Upper lobe of right lung (tissue), 1 donor: Measurements from ENCODE around the gene CBR4. TPM values are rescaled to one million over a fixed set of nuclear protein-coding genes. Genes with fewer than 3 reads are reported as not detected.

Experiments
- ATAC-seq: fragments of 200-7000 bp; cut with Tn5 transposase; one replicate; pipeline ENCODE4 v1.9.1; 2020; ENCODE audit warnings: mild to moderate bottlenecking, moderate library complexity
- DNase-seq: peaks from one replicate; pipeline ENCODE4 v3.0.0-alpha.2; 2020
- H3K27ac ChIP-seq: fragments of 200-600 bp; one replicate; pipeline ENCODE4 v1.8.0; 2022
- H3K27me3 ChIP-seq: fragments of 200-600 bp; one replicate; pipeline ENCODE4 v1.8.0; 2022; ENCODE audit warnings: mild to moderate bottlenecking
- H3K36me3 ChIP-seq: fragments of 200-600 bp; one replicate; pipeline ENCODE4 v1.8.0; 2022
- H3K4me1 ChIP-seq: fragments of 200-600 bp; one replicate; pipeline ENCODE4 v1.8.0; 2022
- H3K4me3 ChIP-seq: fragments of 200-600 bp; one replicate; pipeline ENCODE4 v1.8.0; 2022; ENCODE audit warnings: mild to moderate bottlenecking
- H3K9me3 ChIP-seq: fragments of 200-600 bp; one replicate; pipeline ENCODE4 v1.8.0; 2022
- intact Hi-C: fragments of 100-400 bp; cut with DNase I; formaldehyde crosslinking; loops from one replicate; pipeline ENCODE4 v1.11.0; 2022
- long read RNA-seq: library from polyadenylated mRNA; unstranded; transcript quantifications from one replicate; pipeline ENCODE4 v2.0.0, GENCODE V29; 2021
- total RNA-seq: library from RNA; stranded (reverse); fragmentation: NEBNext Ultra II Directional; extraction: Animal tissue kit (Norgen Biotek cat#: 25700); gene quantifications from one replicate; pipeline ENCODE4 v1.2.1, GENCODE V29; 2021
- TF ChIP-seq, protein P1 (sequence below): fragments of 200-600 bp; IDR thresholded peaks from one replicate; pipeline ENCODE4 v1.8.0; 2022; ENCODE audit warnings: antibody characterized with exemption
- donor health status: DM: no; HTN: yes; CAD: no; lungs with severe emphysema.

Gene CBR4
- total RNA-seq: 13.6 TPM
- long read RNA-seq, partial matches to known transcripts: 0 of 20 reads
- long read RNA-seq, other reads (novel, unspliced or antisense): 16 of 20 reads

DNA sequence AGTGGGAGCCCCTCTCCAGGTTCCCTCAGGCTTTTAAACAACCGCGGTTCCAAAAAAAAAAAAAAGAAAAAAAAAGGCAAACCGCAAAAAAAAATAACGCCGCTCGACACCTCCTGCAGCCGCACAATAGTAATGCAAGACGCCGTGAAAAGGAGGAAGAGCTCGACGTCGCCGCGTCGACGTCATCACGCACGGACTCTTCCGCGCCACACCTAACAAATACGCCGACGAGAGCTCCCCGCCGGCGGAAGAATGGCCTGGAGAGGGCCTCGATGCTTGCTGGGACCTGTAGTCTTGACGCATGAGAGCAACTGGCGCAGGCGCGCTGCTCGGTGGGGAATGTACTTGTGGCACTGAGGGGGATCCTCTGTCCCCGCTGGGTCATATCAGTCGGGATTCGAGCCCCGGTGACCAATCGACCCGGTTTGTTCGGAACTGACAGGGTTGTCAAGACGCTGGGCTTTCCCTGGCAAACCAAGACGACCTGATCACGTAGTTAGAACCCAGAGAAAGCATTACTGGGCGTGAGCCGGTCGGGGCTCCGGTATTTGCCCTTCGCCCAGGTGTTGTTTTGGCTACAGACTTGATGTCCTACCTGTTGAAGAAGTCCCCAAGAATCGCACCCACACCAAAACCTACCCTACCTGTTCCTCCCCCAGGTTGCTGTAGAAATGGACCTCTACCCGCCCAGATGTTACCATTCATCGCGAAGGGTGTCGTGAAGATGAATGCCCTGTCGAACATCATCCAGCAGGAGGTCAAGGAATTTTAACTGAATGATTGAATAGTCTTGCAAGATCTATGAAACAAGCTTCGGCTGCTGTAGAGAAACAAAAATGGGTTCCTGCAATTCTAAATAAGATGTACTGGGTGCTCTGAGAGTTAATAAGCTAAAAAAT is at the start of gene CBR4:
CBR4 (minus strand) TSS at position 131 of the 899 bp plus-strand sequence. CDS start 166 bp downstream, outside the sequence.
- TF ChIP-seq, protein P1, sequence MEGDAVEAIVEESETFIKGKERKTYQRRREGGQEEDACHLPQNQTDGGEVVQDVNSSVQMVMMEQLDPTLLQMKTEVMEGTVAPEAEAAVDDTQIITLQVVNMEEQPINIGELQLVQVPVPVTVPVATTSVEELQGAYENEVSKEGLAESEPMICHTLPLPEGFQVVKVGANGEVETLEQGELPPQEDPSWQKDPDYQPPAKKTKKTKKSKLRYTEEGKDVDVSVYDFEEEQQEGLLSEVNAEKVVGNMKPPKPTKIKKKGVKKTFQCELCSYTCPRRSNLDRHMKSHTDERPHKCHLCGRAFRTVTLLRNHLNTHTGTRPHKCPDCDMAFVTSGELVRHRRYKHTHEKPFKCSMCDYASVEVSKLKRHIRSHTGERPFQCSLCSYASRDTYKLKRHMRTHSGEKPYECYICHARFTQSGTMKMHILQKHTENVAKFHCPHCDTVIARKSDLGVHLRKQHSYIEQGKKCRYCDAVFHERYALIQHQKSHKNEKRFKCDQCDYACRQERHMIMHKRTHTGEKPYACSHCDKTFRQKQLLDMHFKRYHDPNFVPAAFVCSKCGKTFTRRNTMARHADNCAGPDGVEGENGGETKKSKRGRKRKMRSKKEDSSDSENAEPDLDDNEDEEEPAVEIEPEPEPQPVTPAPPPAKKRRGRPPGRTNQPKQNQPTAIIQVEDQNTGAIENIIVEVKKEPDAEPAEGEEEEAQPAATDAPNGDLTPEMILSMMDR: peak; percentile 45
- Histone ChIP-seq H3K27me3 (no peaks in the 10 kb centered on the region), H3K4me1 (peaks cover 18% of the 10 kb centered on the region), H3K27ac (peak within 1 kb of the TSS; percentile 95), H3K36me3 (peaks cover 8% of the 10 kb centered on the region), H3K9me3 (no peaks in the 10 kb centered on the region), H3K4me3 (peak within 1 kb of the TSS; percentile 71)
- peak; percentile 99 for DNase-seq
- intact Hi-C loops: no loop called here
- ATAC-seq: peak; percentile 99

DNA sequence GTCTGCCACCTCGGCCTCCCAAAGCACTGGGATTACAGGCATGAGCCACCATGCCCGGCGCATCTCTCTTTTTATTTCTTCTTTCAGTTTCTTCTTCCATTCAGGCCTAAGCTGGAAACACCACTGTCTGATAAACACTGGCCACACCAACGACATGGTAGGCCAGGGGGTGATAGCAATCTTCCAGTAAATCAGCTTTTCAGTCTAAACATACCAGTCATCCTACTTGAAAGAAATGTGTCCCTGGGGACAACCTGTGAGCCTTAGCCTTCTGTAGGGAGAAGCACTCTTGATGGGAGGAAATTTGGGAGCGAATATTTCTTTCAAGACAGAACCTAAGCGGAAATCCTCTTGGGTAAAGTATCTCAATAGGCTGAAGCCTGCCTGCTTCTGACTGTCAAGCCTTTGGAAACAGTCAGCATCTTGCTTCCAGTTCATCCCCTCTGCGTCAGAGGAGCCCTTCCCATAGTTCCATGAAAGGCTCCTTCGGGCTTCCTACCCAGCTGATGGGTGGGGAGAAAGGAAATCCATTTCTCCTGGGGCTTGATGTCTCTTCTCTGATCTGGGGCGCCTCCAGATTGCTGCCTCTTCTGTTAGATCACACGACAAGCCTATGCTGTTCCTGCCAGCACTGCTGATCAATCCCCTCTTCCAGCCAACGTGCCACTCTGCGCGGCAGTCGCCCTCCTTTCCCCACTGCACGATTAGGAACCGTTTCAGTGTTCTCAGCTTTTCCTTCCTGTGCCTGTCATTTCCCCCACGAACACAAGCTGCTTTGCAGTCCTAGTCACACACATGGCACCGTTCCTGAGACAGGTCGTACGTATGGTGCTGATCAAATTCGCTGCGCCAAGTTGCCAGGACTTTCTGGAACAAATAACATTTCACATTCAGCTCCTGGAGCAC is 49.5 kb upstream of the CBR4 start:
- Histone ChIP-seq H3K4me1 (peaks cover 17% of the 10 kb centered on the region), H3K9me3 (no peaks in the 10 kb centered on the region), H3K27ac (peak overlapping the region; percentile 72), H3K27me3 (no peaks in the 10 kb centered on the region), H3K4me3 (no peak overlapping the region), H3K36me3 (no peaks in the 10 kb centered on the region)
- TF ChIP-seq, protein P1: no peak
- ATAC-seq: peak; percentile 46
- DNase-seq: no peak
- intact Hi-C loops: no loop called here

DNA sequence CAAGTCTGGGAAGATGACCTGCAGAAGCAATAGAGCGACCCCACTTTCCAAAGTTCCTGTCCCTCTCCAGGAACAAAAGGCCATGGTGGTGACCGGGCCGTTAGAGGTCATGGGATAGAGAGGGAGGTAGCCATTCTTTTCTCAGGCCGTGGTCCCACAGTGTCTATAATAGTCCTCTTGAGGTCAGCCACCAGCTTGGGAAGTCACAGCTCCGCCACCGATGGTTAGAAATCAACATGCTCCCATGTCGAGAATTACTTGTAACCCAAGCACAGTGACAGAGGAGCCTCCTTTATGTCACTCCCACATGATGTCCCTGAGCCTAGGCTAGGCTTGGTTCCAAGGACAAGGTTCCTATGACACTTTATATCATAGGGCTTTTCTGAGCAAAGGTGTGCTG is 48.3 kb upstream of the CBR4 start:
- no peak for ATAC-seq
- Histone ChIP-seq H3K27ac (no peak overlapping the region), H3K27me3 (no peaks in the 10 kb centered on the region), H3K4me1 (peaks cover 17% of the 10 kb centered on the region), H3K9me3 (no peaks in the 10 kb centered on the region), H3K36me3 (no peaks in the 10 kb centered on the region), H3K4me3 (no peak overlapping the region)
- intact Hi-C loops: no loop called here
- DNase-seq: no peak
- TF ChIP-seq, protein P1: no peak

DNA sequence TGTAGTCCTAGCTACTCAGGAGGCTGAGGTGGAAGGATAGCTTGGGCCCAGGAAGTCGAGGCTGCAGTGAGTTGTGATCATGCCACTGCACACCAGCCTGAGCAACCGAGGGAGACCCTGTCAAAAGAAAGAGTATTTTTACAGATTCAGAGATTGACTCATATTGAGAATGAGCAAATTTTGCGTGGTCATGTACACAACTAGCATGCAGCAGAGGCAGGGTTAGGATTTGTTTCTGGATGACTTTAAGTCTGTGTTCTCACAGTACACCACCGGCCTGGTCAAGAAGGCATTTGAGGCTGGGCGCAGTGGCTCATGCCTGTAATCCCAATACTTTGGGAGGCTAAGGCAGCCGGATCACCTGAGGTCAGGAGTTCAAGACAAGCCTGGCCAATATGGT is 44.8 kb upstream of the CBR4 start:
- Histone ChIP-seq H3K4me3 (no peak overlapping the region), H3K4me1 (peaks cover 10% of the 10 kb centered on the region), H3K27me3 (no peaks in the 10 kb centered on the region), H3K36me3 (no peaks in the 10 kb centered on the region), H3K9me3 (no peaks in the 10 kb centered on the region), H3K27ac (no peak overlapping the region)
- TF ChIP-seq, protein P1: no peak
- intact Hi-C loops: no loop called here
- ATAC-seq (no peak), DNase-seq (no peak)

DNA sequence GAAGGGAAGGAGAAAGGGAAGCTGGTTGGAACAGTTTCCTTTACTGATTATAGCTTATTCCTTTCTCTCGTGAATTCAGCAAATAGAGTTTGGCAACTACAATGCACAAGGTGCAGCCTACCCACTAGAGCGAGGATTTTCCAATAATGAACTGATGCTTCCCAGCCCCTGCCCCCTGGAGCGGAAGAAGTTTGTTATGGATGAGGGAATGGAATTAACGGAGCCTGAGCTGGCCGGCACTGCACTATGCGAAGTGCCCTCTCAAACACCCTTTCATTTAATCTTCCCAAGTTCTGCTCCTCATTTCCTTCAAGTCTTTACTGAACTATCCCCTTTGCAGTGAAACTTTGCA is 42.5 kb upstream of the CBR4 start:
- Histone ChIP-seq H3K27me3 (no peaks in the 10 kb centered on the region), H3K4me3 (no peak overlapping the region), H3K27ac (no peak overlapping the region), H3K36me3 (no peaks in the 10 kb centered on the region), H3K4me1 (peaks cover 10% of the 10 kb centered on the region), H3K9me3 (no peaks in the 10 kb centered on the region)
- ATAC-seq (no peak), DNase-seq (no peak)
- intact Hi-C loops: no loop called here
- TF ChIP-seq, protein P1: no peak
